Thymus (tissue), 11 donors: ENCODE data around the gene CRTAP. TPM values are rescaled to one million over a fixed set of nuclear protein-coding genes. Genes with fewer than 3 reads are reported as not detected.
A peak's percentile ranks its signal among the peaks of the same experiment; 100 is the strongest.

Experiments used
- DNase-seq, 9 donors: peaks; one replicate each; pipeline ENCODE4 v3.0.0-alpha.2; 2013; ENCODE audit warnings: low spot score in 9 of 9, low read depth in 6 of 9, missing footprints in 1 of 9
- H3K27ac ChIP-seq, 2 donors: one replicate each; pipeline ENCODE4 v1.5.1; 2013; ENCODE audit warnings: control low read depth in 1 of 2, low read depth in 1 of 2, low read length in 1 of 2, mild to moderate bottlenecking in 1 of 2, moderate library complexity in 1 of 2
- H3K27me3 ChIP-seq, 2 donors: one replicate each; pipeline ENCODE4 v1.5.1; 2013; ENCODE audit warnings: low read length in 1 of 2; ENCODE audit not compliant: control insufficient read depth in 2 of 2, insufficient read depth in 1 of 2
- H3K36me3 ChIP-seq, 2 donors: one replicate each; pipeline ENCODE4 v1.5.1; 2013; ENCODE audit warnings: low read length in 1 of 2, mild to moderate bottlenecking in 1 of 2, moderate library complexity in 1 of 2; ENCODE audit not compliant: control insufficient read depth in 2 of 2, insufficient read depth in 2 of 2
- H3K4me1 ChIP-seq, 2 donors: one replicate each; pipeline ENCODE4 v1.5.1; 2013; ENCODE audit warnings: low read length in 2 of 2; ENCODE audit not compliant: control insufficient read depth in 2 of 2, insufficient read depth in 2 of 2
- H3K4me3 ChIP-seq, 2 donors: one replicate each; pipeline ENCODE4 v1.5.1; 2013; ENCODE audit warnings: low read length in 2 of 2, control low read depth in 1 of 2, mild to moderate bottlenecking in 1 of 2
- H3K9me3 ChIP-seq, 2 donors: one replicate each; pipeline ENCODE4 v1.5.1; 2013; ENCODE audit warnings: low read length in 1 of 2, mild to moderate bottlenecking in 1 of 2; ENCODE audit not compliant: control insufficient read depth in 2 of 2, insufficient read depth in 1 of 2
- WGBS: extraction: QIAGEN DNeasy Blood & Tissue Kit; methylation state at CpG from one replicate; pipeline ENCODE4 v1.1.7; 2013; 5-methylcytosine and 5-hydroxymethylcytosine counted together
- polyA plus RNA-seq: library from polyadenylated mRNA; stranded (reverse); fragments of 200-250 nt; gene quantifications from one replicate; pipeline ENCODE4 v1.2.3, GENCODE V29; 2013
- total RNA-seq: library from RNA; stranded (reverse); fragments of 120-200 nt; gene quantifications from one replicate; pipeline ENCODE4 v1.2.4, GENCODE V29; 2013
- donor health status: healthy.

CRTAP gene
- total and polyA plus RNA-seq, 2 donors = 21.6 to 38.6 TPM

- Histone ChIP-seq H3K4me1 (peaks cover 10 to 14% of the 10 kb centered on the region in 2 donors), H3K4me3 (no peak overlapping the region), H3K36me3 (peaks cover 13 to 14% of the 10 kb centered on the region in 2 donors), H3K9me3 (no peaks in the 10 kb centered on the region), H3K27me3 (peaks cover 0 to 9% of the 10 kb centered on the region in 2 donors), H3K27ac (no peak overlapping the region)
- no peak for DNase-seq
- WGBS = 95% methylated on average over 9 of the region's 9 CpGs
Measured at GRCh38 chr3:33092496-33093254, 21.1 kb upstream of the CRTAP start.

- no peaks in the 10 kb centered on the region for H3K9me3 ChIP-seq
- H3K27ac ChIP-seq = no peak overlapping the region
- no peak overlapping the region for H3K4me3 ChIP-seq
- H3K36me3 ChIP-seq = peaks cover 13 to 14% of the 10 kb centered on the region in 2 donors
- DNase-seq = no peak
- H3K4me1 ChIP-seq = peaks cover 10 to 14% of the 10 kb centered on the region in 2 donors
- WGBS = 99% methylated on average over 11 of the region's 11 CpGs
- H3K27me3 ChIP-seq = peaks cover 0 to 15% of the 10 kb centered on the region in 2 donors
Measured at GRCh38 chr3:33093847-33094246, 20.0 kb upstream of the CRTAP start.

GRCh38 chr3:33095436-33095835, 18.4 kb upstream of the CRTAP start:
- DNase-seq = no peak
- WGBS = 97% methylated on average over 2 of the region's 2 CpGs
- Histone ChIP-seq H3K9me3 (no peaks in the 10 kb centered on the region), H3K4me3 (no peak overlapping the region), H3K4me1 (peaks cover 10 to 14% of the 10 kb centered on the region in 2 donors), H3K27ac (no peak overlapping the region), H3K27me3 (peaks cover 0 to 15% of the 10 kb centered on the region in 2 donors), H3K36me3 (peaks cover 13 to 14% of the 10 kb centered on the region in 2 donors)

DNA sequence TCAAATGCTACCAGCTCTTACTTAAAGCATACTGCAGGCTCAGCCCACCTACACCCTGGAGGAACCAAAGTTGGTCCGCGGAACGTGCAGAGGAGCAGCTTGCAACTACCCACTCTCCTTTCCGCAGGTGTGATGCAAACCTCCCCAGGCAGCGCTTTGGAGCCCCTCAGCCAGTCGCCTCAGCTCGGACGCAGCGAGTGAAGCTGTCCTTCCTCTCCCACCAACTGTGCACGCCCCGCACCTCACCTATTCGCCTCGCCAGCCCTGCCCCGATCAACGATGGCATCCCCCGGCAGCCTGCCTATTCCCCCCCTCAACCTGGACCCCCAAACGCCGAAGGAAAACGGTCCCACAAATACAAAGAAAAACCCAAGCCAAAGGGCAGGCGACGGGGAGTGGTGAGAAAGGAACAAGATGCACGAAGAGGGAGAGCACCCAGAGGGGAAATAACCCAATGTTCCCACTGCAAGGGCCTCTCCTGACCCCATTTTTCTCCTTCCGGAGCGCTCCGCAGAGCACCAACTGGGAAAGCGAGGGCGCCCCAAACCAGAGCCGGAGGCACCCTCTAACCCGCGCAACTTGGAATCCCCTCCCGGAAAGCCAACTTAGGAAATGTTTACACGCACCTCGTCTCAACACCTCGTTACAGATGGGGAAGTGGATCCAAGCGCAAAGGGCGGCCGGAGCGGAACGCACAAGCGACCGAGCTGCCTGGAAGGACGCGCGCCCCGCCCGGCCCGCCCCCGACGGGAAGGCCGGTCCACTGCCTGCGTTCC, 17.5 kb upstream of the CRTAP start:
- Histone ChIP-seq H3K36me3 (peaks cover 13 to 14% of the 10 kb centered on the region in 2 donors), H3K4me3 (peak overlapping the region; percentile 58 to 88), H3K27ac (peak overlapping the region in 1 of 2 donors; percentile 81), H3K4me1 (peaks cover 10 to 14% of the 10 kb centered on the region in 2 donors), H3K27me3 (peaks cover 0 to 15% of the 10 kb centered on the region in 2 donors), H3K9me3 (no peaks in the 10 kb centered on the region)
- DNase-seq = peak in 4 of 9 donors; percentile 24 to 56 (median 28)
- WGBS = under 1% methylated on average over 51 of the region's 51 CpGs

DNA sequence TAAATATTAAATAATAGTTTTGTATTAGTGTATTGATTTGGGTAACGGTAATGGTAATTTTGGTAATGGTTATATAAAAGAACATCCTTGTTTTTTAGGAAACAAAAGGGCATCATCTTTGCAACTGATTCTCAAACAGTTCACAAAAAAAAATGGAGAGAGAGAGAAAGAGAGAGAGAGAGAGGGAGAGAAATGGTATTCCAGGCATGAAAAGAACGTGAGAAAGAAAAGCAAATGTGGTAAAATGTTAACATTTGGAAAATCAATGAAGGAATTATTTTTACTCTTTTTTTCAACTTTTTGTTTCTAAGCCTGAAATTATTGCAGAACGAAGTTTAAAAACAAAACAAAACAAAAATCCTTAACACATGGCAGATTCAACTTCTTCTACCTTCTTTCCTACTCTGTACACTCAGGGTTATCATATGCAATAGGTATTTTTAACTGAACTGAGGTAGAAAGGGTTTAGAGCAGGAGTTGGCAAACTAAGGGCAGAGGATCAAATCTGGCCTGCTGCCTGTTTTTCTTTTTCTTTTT, 14.6 kb upstream of the CRTAP start:
- peaks cover 0 to 15% of the 10 kb centered on the region in 2 donors for H3K27me3 ChIP-seq
- DNase-seq = no peak
- H3K4me1 ChIP-seq = peaks cover 8 to 9% of the 10 kb centered on the region in 2 donors
- WGBS = 80% methylated on average over 3 of the region's 3 CpGs
- H3K9me3 ChIP-seq = no peaks in the 10 kb centered on the region
- no peak overlapping the region for H3K4me3 ChIP-seq
- no peaks in the 10 kb centered on the region for H3K36me3 ChIP-seq
- no peak overlapping the region for H3K27ac ChIP-seq

GRCh38 chr3:33099701-33100100, 14.1 kb upstream of the CRTAP start:
- Histone ChIP-seq H3K27ac (no peak overlapping the region), H3K9me3 (no peaks in the 10 kb centered on the region), H3K4me1 (peaks cover 8 to 9% of the 10 kb centered on the region in 2 donors), H3K27me3 (peaks cover 0 to 15% of the 10 kb centered on the region in 2 donors), H3K4me3 (no peak overlapping the region), H3K36me3 (no peaks in the 10 kb centered on the region)
- no peak for DNase-seq
- WGBS = 96% methylated on average over 3 of the region's 3 CpGs

DNA sequence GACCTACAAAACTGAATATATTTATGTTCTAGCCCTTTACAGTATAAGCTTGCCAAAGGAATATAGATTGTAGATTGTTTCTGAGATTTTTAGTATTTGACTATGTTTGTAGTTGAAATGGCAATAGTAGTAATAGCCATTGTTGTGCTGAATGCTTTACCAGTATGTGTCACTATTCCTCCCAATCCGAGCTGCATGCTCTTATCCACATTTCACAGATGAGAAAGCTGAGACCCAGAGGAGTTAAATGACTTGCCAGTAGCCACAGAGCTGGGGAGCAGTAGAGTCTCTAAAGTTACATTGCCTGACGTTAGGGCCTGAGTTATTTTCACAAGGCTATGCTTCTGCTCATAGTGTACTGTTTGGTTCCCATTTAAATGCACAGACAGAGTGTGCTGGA, 13.6 kb upstream of the CRTAP start:
- no peak overlapping the region for H3K4me3 ChIP-seq
- H3K4me1 ChIP-seq = peaks cover 8 to 9% of the 10 kb centered on the region in 2 donors
- 97% methylated on average over 2 of the region's 2 CpGs for WGBS
- no peaks in the 10 kb centered on the region for H3K9me3 ChIP-seq
- no peak overlapping the region for H3K27ac ChIP-seq
- DNase-seq = no peak
- no peaks in the 10 kb centered on the region for H3K36me3 ChIP-seq
- H3K27me3 ChIP-seq = peaks cover 0 to 15% of the 10 kb centered on the region in 2 donors

DNA sequence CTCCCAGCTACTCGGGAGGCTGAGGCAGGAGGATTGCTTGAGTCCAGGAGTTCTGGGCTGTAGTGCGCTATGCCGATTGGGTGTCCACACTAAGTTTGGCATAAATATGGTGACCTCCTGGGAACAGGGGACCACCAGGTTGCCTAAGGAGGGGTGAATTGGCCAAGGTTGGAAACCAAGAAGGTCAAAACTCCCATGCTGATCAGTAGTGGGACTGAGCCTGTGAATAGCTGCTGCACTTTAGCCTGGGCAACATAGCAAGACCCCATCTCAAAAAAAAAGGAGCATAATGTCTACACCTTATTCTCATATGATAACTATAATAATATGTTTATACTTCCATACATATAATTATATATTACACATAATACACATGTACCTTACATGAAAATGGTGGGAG, 10.8 kb upstream of the CRTAP start:
- DNase-seq = no peak
- H3K36me3 ChIP-seq = no peaks in the 10 kb centered on the region
- H3K27me3 ChIP-seq = peaks cover 0 to 2% of the 10 kb centered on the region in 2 donors
- H3K9me3 ChIP-seq = no peaks in the 10 kb centered on the region
- H3K4me1 ChIP-seq = no peaks in the 10 kb centered on the region
- no peak overlapping the region for H3K27ac ChIP-seq
- WGBS = over 99% methylated on average over 3 of the region's 3 CpGs
- no peak overlapping the region for H3K4me3 ChIP-seq

DNA sequence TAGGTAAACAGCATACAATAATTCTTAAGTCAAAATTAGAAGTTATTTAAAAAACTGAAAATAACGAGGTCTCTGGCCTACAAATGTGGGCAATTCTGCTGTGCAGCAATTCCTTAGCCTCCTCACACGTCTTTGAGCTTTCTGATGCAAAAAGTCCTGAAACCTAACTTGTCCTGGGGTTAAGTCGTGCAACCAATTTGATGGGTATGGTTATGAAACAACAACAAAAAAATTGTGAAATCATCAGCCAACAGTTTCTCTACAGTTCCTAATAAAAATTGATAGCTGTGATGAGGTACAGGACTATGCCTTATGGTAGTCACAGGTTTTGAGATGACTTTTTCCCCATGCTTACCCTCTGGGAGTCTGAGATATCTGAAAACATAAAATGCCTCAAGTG, 10.3 kb upstream of the CRTAP start:
- no peak overlapping the region for H3K4me3 ChIP-seq
- H3K9me3 ChIP-seq = no peaks in the 10 kb centered on the region
- DNase-seq = no peak
- H3K27ac ChIP-seq = no peak overlapping the region
- no peaks in the 10 kb centered on the region for H3K36me3 ChIP-seq
- H3K4me1 ChIP-seq = no peaks in the 10 kb centered on the region
- 95% methylated on average over 3 of the region's 3 CpGs for WGBS
- H3K27me3 ChIP-seq = no peaks in the 10 kb centered on the region
